SK-N-SH (cell line): Measurements from ENCODE around the gene ME2. TPM values are rescaled to one million over a fixed set of nuclear protein-coding genes. Genes with fewer than 3 reads are reported as not detected.

Source experiments
- CTCF ChIA-PET: fragments of 300-600, 350-600 bp; formaldehyde crosslinking; extraction: SDS; loops from one replicate; lab custom pipeline; 2021; lab: Yijun Ruan, JAX
- POLR2A ChIA-PET: fragments of 350-600 bp; sonication (Branson Sonifier 250); formaldehyde crosslinking; extraction: SDS; loops from one replicate; lab custom pipeline; 2020; ENCODE audit warnings: antibody characterized with exemption, inconsistent platforms; lab: Yijun Ruan, JAX
- DNase-seq: peaks from one replicate; pipeline ENCODE4 v3.0.0; 2012
- H2AFZ ChIP-seq: fragments of 200-600 bp; sonication (generic); 2 replicates; pipeline ENCODE4 v1.8.1; 2016; ENCODE audit warnings: antibody characterized with exemption, mild to moderate bottlenecking, low read depth
- H3F3A ChIP-seq: fragments of 200-600 bp; sonication (generic); replicated peaks from 2 replicates; pipeline ENCODE3; 2016; ENCODE audit warnings: antibody characterized with exemption, mild to moderate bottlenecking; ENCODE audit not compliant: insufficient read depth
- H3K27ac ChIP-seq, 2 experiments: fragments of 200-500 bp in 1 of 2; fragments of 200-600 bp in 1 of 2; sonication (Bioruptor generic) in 1 of 2; sonication (generic), shearing (Covaris generic) in 1 of 2; 2 replicates each; pipeline versions ENCODE4 v1.5.1 to v1.6.1; 2014 to 2016; ENCODE audit warnings: low read depth in 2 of 2, inconsistent platforms in 1 of 2, low read length in 1 of 2, mild to moderate bottlenecking in 1 of 2, mixed read lengths in 1 of 2
- H3K27me3 ChIP-seq: fragments of 200-600 bp; sonication (generic), shearing (Covaris generic); 2 replicates; pipeline ENCODE4 v1.6.1; 2016; ENCODE audit warnings: mixed run types; ENCODE audit not compliant: insufficient read depth
- H3K36me3 ChIP-seq, 2 experiments: fragments of 200-500 bp in 1 of 2; fragments of 200-600 bp in 1 of 2; sonication (Bioruptor generic) in 1 of 2; sonication (generic) in 1 of 2; replicated peaks in 1 of 2; 2 replicates each; pipeline versions ENCODE3 to v1.5.1; 2014 to 2016; ENCODE audit warnings: low read length in 1 of 2, mild to moderate bottlenecking in 1 of 2; ENCODE audit not compliant: insufficient read depth in 2 of 2, control insufficient read depth in 1 of 2
- H3K4me1 ChIP-seq, 2 experiments: fragments of 200-500 bp in 1 of 2; fragments of 200-600 bp in 1 of 2; sonication (Bioruptor generic) in 1 of 2; sonication (generic), shearing (Covaris generic) in 1 of 2; 2 replicates each; pipeline versions ENCODE4 v1.5.1 to v1.6.1; 2014 to 2016; ENCODE audit warnings: low read depth in 1 of 2, low read length in 1 of 2, mixed run types in 1 of 2; ENCODE audit not compliant: insufficient read depth in 2 of 2, control insufficient read depth in 1 of 2
- H3K4me2 ChIP-seq: fragments of 200-600 bp; sonication (generic), shearing (Covaris generic); 2 replicates; pipeline ENCODE4 v1.6.1; 2017; ENCODE audit warnings: mixed run types
- H3K4me3 ChIP-seq, 2 experiments: fragments of 200-500 bp in 1 of 2; fragments of 200-600 bp in 1 of 2; sonication (Bioruptor generic) in 1 of 2; sonication (generic), shearing (Covaris generic) in 1 of 2; 2 replicates each; pipeline versions ENCODE4 v1.5.1 to v1.8.1; 2014 to 2016; ENCODE audit warnings: low read depth in 2 of 2, inconsistent platforms in 1 of 2, low read length in 1 of 2, mild to moderate bottlenecking in 1 of 2, mixed read lengths in 1 of 2, moderate library complexity in 1 of 2
- H3K79me2 ChIP-seq: fragments of 200-600 bp; sonication (generic); 2 replicates; pipeline ENCODE4 v1.8.1; 2017; ENCODE audit warnings: mild to moderate bottlenecking; ENCODE audit not compliant: insufficient read depth
- H3K9ac ChIP-seq: fragments of 200-600 bp; sonication (generic); 2 replicates; pipeline ENCODE4 v1.6.1; 2017; ENCODE audit warnings: mixed run types
- H3K9me2 ChIP-seq: fragments of 200-600 bp; sonication (generic); 2 replicates; pipeline ENCODE4 v1.6.1; 2017; ENCODE audit warnings: mixed run types
- H3K9me3 ChIP-seq: fragments of 200-600 bp; sonication (generic); 2 replicates; pipeline ENCODE4 v1.6.1; 2017; ENCODE audit warnings: mixed run types, mild to moderate bottlenecking, moderate library complexity
- H4K20me1 ChIP-seq: fragments of 200-600 bp; sonication (generic); 2 replicates; pipeline ENCODE4 v1.6.1; 2017; ENCODE audit warnings: mild to moderate bottlenecking, mixed run types; ENCODE audit not compliant: insufficient read depth
- ELF1 ChIP-seq: IDR thresholded peaks from 2 replicates; pipeline ENCODE4 v1.4.0; 2012
- EP300 ChIP-seq, 2 experiments: IDR thresholded peaks; 2 replicates each; pipeline versions ENCODE4 v1.4.0 to v1.6.1; 2012; ENCODE audit warnings: borderline replicate concordance in 1 of 2, low read depth in 1 of 2, low read length in 1 of 2
- EZH2phosphoT487 ChIP-seq: fragments of 200-600 bp; sonication (generic); IDR thresholded peaks from 2 replicates; pipeline ENCODE4 v1.6.1; 2017; ENCODE audit warnings: low read depth, mixed run types, mild to moderate bottlenecking, antibody characterized with exemption, moderate library complexity, borderline replicate concordance
- FOSL2 ChIP-seq: IDR thresholded peaks from 2 replicates; pipeline ENCODE4 v1.4.0; 2012; ENCODE audit warnings: low read depth, mild to moderate bottlenecking, moderate library complexity, borderline replicate concordance
- FOXJ3 ChIP-seq: sonication (generic); formaldehyde crosslinking; IDR thresholded peaks from 2 replicates; pipeline ENCODE4 v1.5.1; 2020; ENCODE audit warnings: mild to moderate bottlenecking, missing genetic modification reagents
- FOXM1 ChIP-seq: IDR thresholded peaks from 2 replicates; pipeline ENCODE4 v1.4.0; 2012; ENCODE audit warnings: low read depth, mild to moderate bottlenecking
- GABPA ChIP-seq: IDR thresholded peaks from 2 replicates; pipeline ENCODE4 v1.4.0; 2012; ENCODE audit warnings: low read depth, mild to moderate bottlenecking
- MEF2A ChIP-seq: IDR thresholded peaks from 2 replicates; pipeline ENCODE4 v1.4.0; 2012; ENCODE audit warnings: low read depth, borderline replicate concordance
- MXI1 ChIP-seq: IDR thresholded peaks from 2 replicates; pipeline ENCODE4 v1.6.1; 2012; ENCODE audit warnings: mild to moderate bottlenecking, low read depth, low read length, improper control_type of control experiment
- RXRA ChIP-seq: IDR thresholded peaks from 2 replicates; pipeline ENCODE4 v1.4.0; 2012; ENCODE audit warnings: low read depth, mild to moderate bottlenecking, borderline replicate concordance
- SIN3A ChIP-seq: IDR thresholded peaks from 2 replicates; pipeline ENCODE4 v1.6.1; 2012; ENCODE audit warnings: low read depth, mild to moderate bottlenecking, low read length, moderate library complexity, borderline replicate concordance
- TAF1 ChIP-seq: IDR thresholded peaks from 2 replicates; pipeline ENCODE4 v1.6.1; 2012; ENCODE audit warnings: low read depth, mild to moderate bottlenecking, low read length, moderate library complexity, borderline replicate concordance
- TCF12 ChIP-seq: IDR thresholded peaks from 2 replicates; pipeline ENCODE4 v1.4.0; 2012
- TEAD4 ChIP-seq: IDR thresholded peaks from 2 replicates; pipeline ENCODE4 v1.4.0; 2012; ENCODE audit warnings: mild to moderate bottlenecking, borderline replicate concordance; ENCODE audit not compliant: insufficient read depth
- WGBS: methylation state at CpG from one replicate; pipeline ENCODE4 v1.1.6; 2017; ENCODE audit warnings: low lambda C conversion rate; 5-methylcytosine and 5-hydroxymethylcytosine counted together
- polyA plus RNA-seq, 3 experiments: library from polyadenylated mRNA; depleted of rRNA; stranded (reverse); fragments of >200 nt; gene quantifications; 2 replicates each; pipeline ENCODE4 v1.2.3, GENCODE V29; 2012
- TF ChIP-seq, protein P1 (sequence below): fragments of 150-350 bp; IDR thresholded peaks from 2 replicates; pipeline ENCODE4 v1.6.1; 2016; ENCODE audit warnings: mild to moderate bottlenecking, low read depth, low read length
- TF ChIP-seq, protein P2 (sequence below): IDR thresholded peaks from 2 replicates; pipeline ENCODE4 v1.4.0; 2012; ENCODE audit warnings: low read depth
- TF ChIP-seq, protein P3 (sequence below): fragments of 200-600 bp; sonication (generic); IDR thresholded peaks from 2 replicates; pipeline ENCODE4 v1.6.1; 2017; ENCODE audit warnings: antibody characterized with exemption, mild to moderate bottlenecking, moderate library complexity
- TF ChIP-seq, protein P4 (sequence below): IDR thresholded peaks from 2 replicates; pipeline ENCODE4 v1.6.1; 2012; ENCODE audit warnings: mild to moderate bottlenecking, low read depth, low read length, moderate library complexity

ME2 gene
- polyA plus RNA-seq, 1 of the 3 experiments (the other 2 are of a cell fraction) = 35.1 TPM

DNA sequence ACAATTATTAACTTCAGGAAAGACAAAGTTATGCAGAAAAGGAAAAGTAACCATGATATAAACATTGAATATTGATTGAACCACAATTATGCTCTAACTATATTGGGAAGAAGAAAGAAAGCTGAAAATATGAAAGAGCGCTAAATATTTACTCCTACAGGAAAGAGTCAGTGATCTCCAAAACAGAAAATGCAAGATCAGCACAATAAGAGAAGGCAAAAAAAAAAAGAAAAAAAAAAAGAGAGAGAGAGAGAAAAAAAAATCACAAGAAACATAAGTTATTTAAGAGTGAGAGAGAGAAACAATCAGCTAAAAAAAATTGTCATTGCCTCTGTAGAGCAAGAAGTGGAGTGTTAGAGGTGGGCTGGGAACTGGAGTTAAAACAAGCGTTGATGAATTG lies 60.0 kb downstream of the ME2 start:
- H3K27me3 ChIP-seq = no peaks in the 10 kb centered on the region
- no peaks in the 10 kb centered on the region for H3K9me2 ChIP-seq
- H3F3A ChIP-seq = peaks cover 2% of the 10 kb centered on the region
- no peaks in the 10 kb centered on the region for H3K4me1 ChIP-seq
- no peak overlapping the region for H3K9ac ChIP-seq
- H4K20me1 ChIP-seq = no peaks in the 10 kb centered on the region
- peaks cover 5 to 19% of the 10 kb centered on the region in 2 experiments for H3K36me3 ChIP-seq
- no peak overlapping the region for H3K27ac ChIP-seq
- ChIA-PET CTCF (no interaction called here), POLR2A (no interaction called here)
- no peak overlapping the region for H2AFZ ChIP-seq
- 100% methylated on average over 2 of the region's 2 CpGs for WGBS
- DNase-seq = no peak
- H3K9me3 ChIP-seq = no peaks in the 10 kb centered on the region
- TF ChIP-seq, protein P1, sequence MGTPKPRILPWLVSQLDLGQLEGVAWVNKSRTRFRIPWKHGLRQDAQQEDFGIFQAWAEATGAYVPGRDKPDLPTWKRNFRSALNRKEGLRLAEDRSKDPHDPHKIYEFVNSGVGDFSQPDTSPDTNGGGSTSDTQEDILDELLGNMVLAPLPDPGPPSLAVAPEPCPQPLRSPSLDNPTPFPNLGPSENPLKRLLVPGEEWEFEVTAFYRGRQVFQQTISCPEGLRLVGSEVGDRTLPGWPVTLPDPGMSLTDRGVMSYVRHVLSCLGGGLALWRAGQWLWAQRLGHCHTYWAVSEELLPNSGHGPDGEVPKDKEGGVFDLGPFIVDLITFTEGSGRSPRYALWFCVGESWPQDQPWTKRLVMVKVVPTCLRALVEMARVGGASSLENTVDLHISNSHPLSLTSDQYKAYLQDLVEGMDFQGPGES = no peak
- TF ChIP-seq, protein P2, sequence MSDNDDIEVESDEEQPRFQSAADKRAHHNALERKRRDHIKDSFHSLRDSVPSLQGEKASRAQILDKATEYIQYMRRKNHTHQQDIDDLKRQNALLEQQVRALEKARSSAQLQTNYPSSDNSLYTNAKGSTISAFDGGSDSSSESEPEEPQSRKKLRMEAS = no peak
- TF ChIP-seq GABPA = no peak
- no peak for TF ChIP-seq RXRA
- TF ChIP-seq EP300 (IDR thresholded peaks at IDR 0.05; ENCODE audit: borderline replicate concordance in 1 of 2, low read depth in 1 of 2, low read length in 1 of 2) = no peak
- no peak for TF ChIP-seq ELF1
- no peak for TF ChIP-seq FOXJ3
- TF ChIP-seq, protein P3, sequence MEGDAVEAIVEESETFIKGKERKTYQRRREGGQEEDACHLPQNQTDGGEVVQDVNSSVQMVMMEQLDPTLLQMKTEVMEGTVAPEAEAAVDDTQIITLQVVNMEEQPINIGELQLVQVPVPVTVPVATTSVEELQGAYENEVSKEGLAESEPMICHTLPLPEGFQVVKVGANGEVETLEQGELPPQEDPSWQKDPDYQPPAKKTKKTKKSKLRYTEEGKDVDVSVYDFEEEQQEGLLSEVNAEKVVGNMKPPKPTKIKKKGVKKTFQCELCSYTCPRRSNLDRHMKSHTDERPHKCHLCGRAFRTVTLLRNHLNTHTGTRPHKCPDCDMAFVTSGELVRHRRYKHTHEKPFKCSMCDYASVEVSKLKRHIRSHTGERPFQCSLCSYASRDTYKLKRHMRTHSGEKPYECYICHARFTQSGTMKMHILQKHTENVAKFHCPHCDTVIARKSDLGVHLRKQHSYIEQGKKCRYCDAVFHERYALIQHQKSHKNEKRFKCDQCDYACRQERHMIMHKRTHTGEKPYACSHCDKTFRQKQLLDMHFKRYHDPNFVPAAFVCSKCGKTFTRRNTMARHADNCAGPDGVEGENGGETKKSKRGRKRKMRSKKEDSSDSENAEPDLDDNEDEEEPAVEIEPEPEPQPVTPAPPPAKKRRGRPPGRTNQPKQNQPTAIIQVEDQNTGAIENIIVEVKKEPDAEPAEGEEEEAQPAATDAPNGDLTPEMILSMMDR = no peak
- no peak for TF ChIP-seq EZH2phosphoT487
- no peak for TF ChIP-seq TAF1
- no peak for TF ChIP-seq MEF2A
- TF ChIP-seq SIN3A = no peak
- TF ChIP-seq, protein P4, sequence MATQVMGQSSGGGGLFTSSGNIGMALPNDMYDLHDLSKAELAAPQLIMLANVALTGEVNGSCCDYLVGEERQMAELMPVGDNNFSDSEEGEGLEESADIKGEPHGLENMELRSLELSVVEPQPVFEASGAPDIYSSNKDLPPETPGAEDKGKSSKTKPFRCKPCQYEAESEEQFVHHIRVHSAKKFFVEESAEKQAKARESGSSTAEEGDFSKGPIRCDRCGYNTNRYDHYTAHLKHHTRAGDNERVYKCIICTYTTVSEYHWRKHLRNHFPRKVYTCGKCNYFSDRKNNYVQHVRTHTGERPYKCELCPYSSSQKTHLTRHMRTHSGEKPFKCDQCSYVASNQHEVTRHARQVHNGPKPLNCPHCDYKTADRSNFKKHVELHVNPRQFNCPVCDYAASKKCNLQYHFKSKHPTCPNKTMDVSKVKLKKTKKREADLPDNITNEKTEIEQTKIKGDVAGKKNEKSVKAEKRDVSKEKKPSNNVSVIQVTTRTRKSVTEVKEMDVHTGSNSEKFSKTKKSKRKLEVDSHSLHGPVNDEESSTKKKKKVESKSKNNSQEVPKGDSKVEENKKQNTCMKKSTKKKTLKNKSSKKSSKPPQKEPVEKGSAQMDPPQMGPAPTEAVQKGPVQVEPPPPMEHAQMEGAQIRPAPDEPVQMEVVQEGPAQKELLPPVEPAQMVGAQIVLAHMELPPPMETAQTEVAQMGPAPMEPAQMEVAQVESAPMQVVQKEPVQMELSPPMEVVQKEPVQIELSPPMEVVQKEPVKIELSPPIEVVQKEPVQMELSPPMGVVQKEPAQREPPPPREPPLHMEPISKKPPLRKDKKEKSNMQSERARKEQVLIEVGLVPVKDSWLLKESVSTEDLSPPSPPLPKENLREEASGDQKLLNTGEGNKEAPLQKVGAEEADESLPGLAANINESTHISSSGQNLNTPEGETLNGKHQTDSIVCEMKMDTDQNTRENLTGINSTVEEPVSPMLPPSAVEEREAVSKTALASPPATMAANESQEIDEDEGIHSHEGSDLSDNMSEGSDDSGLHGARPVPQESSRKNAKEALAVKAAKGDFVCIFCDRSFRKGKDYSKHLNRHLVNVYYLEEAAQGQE = no peak
- TF ChIP-seq TCF12 = no peak
- no peak for TF ChIP-seq MXI1
- no peak for TF ChIP-seq FOXM1
- no peak for TF ChIP-seq TEAD4
- TF ChIP-seq FOSL2 = no peak
- no peak overlapping the region for H3K4me2 ChIP-seq
- no peaks in the 10 kb centered on the region for H3K79me2 ChIP-seq
- no peak overlapping the region for H3K4me3 ChIP-seq
